CD4-positive, CD25-positive, alpha-beta regulatory T cell (primary cell): Measurements from ENCODE around the gene ANKLE1. TPM values are rescaled to one million over a fixed set of nuclear protein-coding genes. Genes with fewer than 3 reads are reported as not detected.

ENCODE experiments used
- ATAC-seq, 2 donors: fragments of 150-1000 bp; cut with Tn5 transposase; one replicate each; pipeline ENCODE4 v1.10.0; 2021; ENCODE audit warnings: low read depth in 2 of 2, moderate number of reproducible peaks in 2 of 2, moderate library complexity in 1 of 2
- DNase-seq, 3 donors: peaks; one replicate each; pipeline versions ENCODE4 v3.0.0 to v3.0.0-alpha.2; 2012 to 2022; ENCODE audit warnings: mixed read lengths in 1 of 3
- H3K27ac ChIP-seq: one replicate; pipeline ENCODE4 v1.7.0; 2013; ENCODE audit warnings: mild to moderate bottlenecking, low read length; ENCODE audit not compliant: insufficient read depth, poor library complexity, severe bottlenecking
- H3K27me3 ChIP-seq: one replicate; pipeline ENCODE4 v1.7.0; 2013; ENCODE audit warnings: low read length; ENCODE audit not compliant: control insufficient read depth, insufficient read depth
- H3K36me3 ChIP-seq: one replicate; pipeline ENCODE4 v1.7.0; 2013; ENCODE audit warnings: mild to moderate bottlenecking, low read length, moderate library complexity; ENCODE audit not compliant: control insufficient read depth, insufficient read depth
- H3K4me1 ChIP-seq: 2 replicates; pipeline ENCODE4 v1.7.0; 2013; ENCODE audit warnings: mild to moderate bottlenecking, low read length; ENCODE audit not compliant: insufficient read depth, control insufficient read depth, poor library complexity, severe bottlenecking
- H3K4me3 ChIP-seq: one replicate; pipeline ENCODE4 v1.7.0; 2013; ENCODE audit warnings: low read depth, mild to moderate bottlenecking, low read length, moderate library complexity
- H3K9me3 ChIP-seq, 2 experiments: 1 replicate in 1 of 2; 2 replicates in 1 of 2; pipeline ENCODE4 v1.7.0; 2013; ENCODE audit warnings: low read length in 2 of 2, mild to moderate bottlenecking in 1 of 2, moderate library complexity in 1 of 2; ENCODE audit not compliant: control insufficient read depth in 2 of 2
- H3K27ac Mint-ChIP-seq, 3 donors: one replicate each; pipeline ENCODE4 v1.8.0; 2020 to 2022; ENCODE audit warnings: mild to moderate bottlenecking in 3 of 3, mixed read lengths in 3 of 3, moderate library complexity in 2 of 3
- H3K27me3 Mint-ChIP-seq: one replicate; pipeline ENCODE4 v1.8.0; 2022; ENCODE audit warnings: mild to moderate bottlenecking, mixed read lengths
- H3K36me3 Mint-ChIP-seq: one replicate; pipeline ENCODE4 v1.8.0; 2020; ENCODE audit warnings: mixed read lengths
- H3K4me1 Mint-ChIP-seq, 4 donors: one replicate each; pipeline ENCODE4 v1.8.0; 2020 to 2022; ENCODE audit warnings: mixed read lengths in 4 of 4, mild to moderate bottlenecking in 1 of 4
- H3K4me3 Mint-ChIP-seq, 4 donors: one replicate each; pipeline ENCODE4 v1.8.0; 2020 to 2022; ENCODE audit warnings: mild to moderate bottlenecking in 4 of 4, mixed read lengths in 4 of 4, moderate library complexity in 3 of 4
- H3K9me3 Mint-ChIP-seq, 7 donors: one replicate each; pipeline ENCODE4 v1.8.0; 2020 to 2022; ENCODE audit warnings: mixed read lengths in 7 of 7, mild to moderate bottlenecking in 3 of 7, moderate library complexity in 2 of 7
- polyA plus RNA-seq, 4 donors: library from polyadenylated mRNA; unstranded; fragments of 300-500 nt; fragmentation: Illumina TruSeq; gene quantifications; one replicate each; pipeline ENCODE4 v1.2.3, GENCODE V29; 2021
- total RNA-seq: library from RNA; stranded (reverse); gene quantifications from one replicate; pipeline ENCODE4 v1.2.3, GENCODE V29; 2022

ANKLE1 gene
- total and polyA plus RNA-seq, 5 donors from 2014 or later: 0.15 to 1.8 (median 1.0) TPM

DNA sequence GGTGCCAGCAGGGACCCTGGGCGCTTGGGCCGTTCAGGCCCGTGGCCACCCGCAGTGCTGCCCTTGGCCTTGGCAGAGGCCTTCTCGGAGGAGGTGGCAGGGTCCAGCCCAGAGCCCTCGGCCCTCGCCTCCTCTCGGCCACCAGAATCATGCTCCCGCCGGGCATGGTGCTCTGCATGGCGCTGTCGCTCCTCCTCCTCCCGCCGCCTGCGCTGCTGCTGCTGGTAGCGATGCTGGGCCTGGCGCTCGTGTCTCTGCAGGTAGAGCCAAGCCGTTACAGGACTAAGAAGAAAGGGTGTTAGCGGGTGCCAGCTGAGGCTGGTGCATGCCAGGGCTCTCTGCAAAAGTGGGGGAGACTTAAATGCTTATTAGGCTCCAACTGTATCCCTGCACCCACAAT is 43.4 kb downstream of the ANKLE1 start:
- Mint-ChIP-seq H3K27me3 (no peaks in the 10 kb centered on the region), H3K9me3 (no peaks in the 10 kb centered on the region), H3K27ac (no peak overlapping the region), H3K4me1 (peaks cover 0 to 11% (median 5%) of the 10 kb centered on the region in 4 donors), H3K36me3 (peaks cover 5% of the 10 kb centered on the region), H3K4me3 (peak overlapping the region in 2 of 4 donors; percentile 32 to 58)
- no peak overlapping the region for H3K27ac ChIP-seq
- no peaks in the 10 kb centered on the region for H3K9me3 ChIP-seq
- no peak for DNase-seq
- no peak for ATAC-seq
- H3K27me3 ChIP-seq: no peaks in the 10 kb centered on the region
- H3K4me3 ChIP-seq: no peak overlapping the region
- peaks cover 26% of the 10 kb centered on the region for H3K4me1 ChIP-seq
- peaks cover 8% of the 10 kb centered on the region for H3K36me3 ChIP-seq

DNA sequence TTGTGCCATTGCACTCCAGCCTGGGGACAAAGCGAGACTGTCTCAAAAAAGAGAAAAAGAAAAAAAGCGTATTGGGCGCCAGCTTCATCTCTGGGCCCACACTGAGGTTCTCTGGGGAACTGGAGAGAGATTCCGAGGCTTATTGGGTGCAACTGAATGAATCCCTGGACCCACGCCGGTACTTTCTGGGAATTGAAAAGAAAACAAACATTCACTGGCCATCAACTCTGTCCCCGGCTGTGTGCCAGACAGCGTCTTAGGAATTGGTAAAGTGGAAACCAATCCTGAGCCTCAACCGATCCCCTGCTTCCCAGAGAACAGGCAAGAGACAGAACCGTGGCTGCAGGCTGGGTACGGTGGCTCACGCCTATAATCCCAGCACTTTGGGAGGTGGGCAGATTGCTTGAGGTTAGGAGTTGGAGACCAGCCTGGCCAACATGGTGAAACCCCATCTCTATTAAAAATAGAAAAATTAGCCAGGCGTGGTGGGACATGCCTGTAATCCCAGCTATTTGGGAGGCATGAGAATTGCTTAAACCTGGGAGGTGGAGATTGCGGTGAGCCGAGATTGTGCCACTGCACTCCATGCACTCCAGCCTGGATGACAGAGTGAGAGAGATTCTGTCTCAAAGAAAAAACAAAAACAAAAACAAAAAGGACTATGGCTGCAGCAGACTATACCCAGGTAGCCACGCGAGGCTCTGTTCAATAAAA is 44.3 kb downstream of the ANKLE1 start:
- Mint-ChIP-seq H3K4me1 (peaks cover 0 to 18% (median 5%) of the 10 kb centered on the region in 4 donors), H3K27me3 (peaks cover 6% of the 10 kb centered on the region), H3K27ac (no peak overlapping the region), H3K4me3 (peak overlapping the region in 3 of 4 donors; percentile 9 to 73 (median 68)), H3K36me3 (peaks cover 5% of the 10 kb centered on the region), H3K9me3 (no peaks in the 10 kb centered on the region)
- DNase-seq (no peak), ATAC-seq (no peak)
- Histone ChIP-seq H3K36me3 (no peaks in the 10 kb centered on the region), H3K27me3 (no peaks in the 10 kb centered on the region), H3K27ac (no peak overlapping the region), H3K4me3 (no peak overlapping the region), H3K9me3 (no peaks in the 10 kb centered on the region), H3K4me1 (peaks cover 26% of the 10 kb centered on the region)

DNA sequence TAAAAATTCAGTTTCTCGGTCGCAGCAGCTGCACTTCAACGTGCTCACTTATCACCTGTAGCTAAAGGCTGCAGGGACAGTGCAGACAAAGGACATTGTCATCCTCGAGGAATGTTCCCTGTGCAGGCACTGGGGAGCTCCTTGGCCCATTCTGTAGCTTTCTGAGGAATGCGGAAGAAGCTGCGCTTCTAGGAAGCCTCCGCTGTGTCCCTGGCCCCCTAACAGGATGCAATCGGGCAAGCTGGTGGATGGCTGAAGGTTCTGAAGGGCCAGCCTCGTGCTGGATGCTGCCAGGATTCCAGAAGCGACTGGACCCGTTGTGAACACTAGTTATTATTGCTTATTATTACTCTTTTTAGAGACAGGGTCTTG is 44.9 kb downstream of the ANKLE1 start:
- Mint-ChIP-seq H3K9me3 (no peaks in the 10 kb centered on the region), H3K27me3 (peaks cover 6% of the 10 kb centered on the region), H3K27ac (no peak overlapping the region), H3K4me1 (peaks cover 0 to 18% (median 5%) of the 10 kb centered on the region in 4 donors), H3K4me3 (peak overlapping the region; percentile 44 to 75 (median 70)), H3K36me3 (peaks cover 5% of the 10 kb centered on the region)
- H3K27me3 ChIP-seq: no peaks in the 10 kb centered on the region
- no peak for ATAC-seq
- no peak for DNase-seq
- H3K4me3 ChIP-seq: no peak overlapping the region
- H3K9me3 ChIP-seq: no peaks in the 10 kb centered on the region
- no peak overlapping the region for H3K27ac ChIP-seq
- no peaks in the 10 kb centered on the region for H3K36me3 ChIP-seq
- peaks cover 26% of the 10 kb centered on the region for H3K4me1 ChIP-seq

DNA sequence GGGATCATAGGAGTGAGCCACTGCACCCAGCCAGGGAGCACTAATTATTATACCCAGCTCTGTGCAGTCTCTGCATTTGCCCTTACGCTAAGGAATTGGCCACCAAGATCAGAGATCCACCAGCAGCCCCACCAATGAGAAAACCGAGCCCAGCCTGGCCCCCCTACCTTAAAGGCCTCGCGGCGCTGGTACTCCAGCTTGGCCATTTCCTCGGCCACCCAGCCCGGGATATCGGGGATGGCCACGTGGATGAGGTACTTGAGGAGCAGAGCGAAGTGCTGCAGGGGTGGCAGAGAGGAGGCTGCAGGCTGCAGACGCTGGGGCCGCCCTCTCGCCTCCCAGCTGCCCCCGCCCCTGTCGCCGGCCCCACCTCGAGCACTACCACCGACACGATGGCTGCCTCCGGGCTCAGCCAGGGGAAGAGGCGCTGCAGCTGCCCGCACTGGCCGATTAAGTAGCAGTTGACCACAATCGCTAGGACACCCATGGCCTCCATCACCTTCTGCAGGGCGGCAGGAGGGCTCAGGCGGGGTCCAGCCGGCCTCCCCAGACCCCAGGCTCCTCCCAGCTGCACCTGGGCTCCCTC is 45.5 kb downstream of the ANKLE1 start:
- Histone ChIP-seq H3K4me1 (peaks cover 26% of the 10 kb centered on the region), H3K27ac (no peak overlapping the region), H3K36me3 (no peaks in the 10 kb centered on the region), H3K4me3 (no peak overlapping the region), H3K27me3 (no peaks in the 10 kb centered on the region), H3K9me3 (no peaks in the 10 kb centered on the region)
- H3K27ac Mint-ChIP-seq: no peak overlapping the region
- peak overlapping the region; percentile 44 to 75 (median 70) for H3K4me3 Mint-ChIP-seq
- H3K36me3 Mint-ChIP-seq: peaks cover 5% of the 10 kb centered on the region
- H3K9me3 Mint-ChIP-seq: no peaks in the 10 kb centered on the region
- H3K4me1 Mint-ChIP-seq: peaks cover 0 to 18% (median 5%) of the 10 kb centered on the region in 4 donors
- peaks cover 6% of the 10 kb centered on the region for H3K27me3 Mint-ChIP-seq
- no peak for ATAC-seq
- no peak for DNase-seq

DNA sequence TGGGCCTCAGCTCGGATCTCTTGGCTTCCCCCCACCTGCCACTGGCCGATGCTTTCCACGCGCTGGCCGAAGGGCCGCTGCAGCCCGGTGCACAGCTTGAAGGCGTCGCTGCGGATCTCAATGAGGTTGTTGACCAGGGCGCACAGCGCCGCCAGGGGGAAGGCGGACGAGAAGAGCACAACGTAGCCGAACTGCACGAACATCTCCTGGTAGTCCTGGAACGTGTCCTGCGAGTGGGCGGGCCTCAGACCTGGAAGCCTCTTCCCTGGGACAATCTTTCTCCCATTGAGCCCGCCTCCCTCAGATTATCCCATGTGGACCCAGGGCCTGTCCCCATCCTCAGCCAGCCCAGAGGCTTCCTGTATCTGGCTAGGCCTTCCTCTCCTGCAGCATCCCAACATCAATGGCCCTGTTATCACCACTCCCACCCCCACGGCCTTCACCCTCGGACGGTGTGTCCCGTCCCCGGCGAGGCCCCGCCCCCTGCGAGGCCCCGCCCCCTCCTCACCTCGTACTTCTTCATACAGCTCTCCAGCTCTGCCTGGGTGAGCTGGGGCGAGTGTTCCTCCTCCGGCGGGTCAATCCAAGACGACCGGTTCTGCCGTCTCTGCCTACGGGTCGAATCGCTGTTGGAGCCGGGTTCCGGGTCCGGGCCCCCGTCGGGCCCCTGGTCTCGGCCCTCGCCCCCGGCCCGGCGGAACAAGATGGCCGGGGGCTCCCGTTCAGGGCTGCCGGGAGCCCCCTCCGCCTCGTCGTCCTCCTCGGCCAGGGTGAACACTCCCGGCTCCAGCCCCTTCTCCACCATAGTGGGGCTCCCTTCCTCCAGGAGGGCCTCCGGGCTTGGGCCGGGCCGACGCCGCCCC is 46.2 kb downstream of the ANKLE1 start:
- no peaks in the 10 kb centered on the region for H3K9me3 Mint-ChIP-seq
- peak overlapping the region; percentile 35 to 88 (median 81) for H3K4me3 Mint-ChIP-seq
- no peak overlapping the region for H3K4me3 ChIP-seq
- peaks cover 26% of the 10 kb centered on the region for H3K4me1 ChIP-seq
- H3K27me3 Mint-ChIP-seq: peaks cover 6% of the 10 kb centered on the region
- peak overlapping the region in 2 of 3 donors; percentile 38 to 65 for H3K27ac Mint-ChIP-seq
- peak; percentile 65 to 71 for ATAC-seq
- no peaks in the 10 kb centered on the region for H3K27me3 ChIP-seq
- H3K9me3 ChIP-seq: no peaks in the 10 kb centered on the region
- DNase-seq: peak; percentile 46 to 59 (median 55)
- H3K27ac ChIP-seq: peak overlapping the region; percentile 63
- H3K36me3 ChIP-seq: no peaks in the 10 kb centered on the region
- no peaks in the 10 kb centered on the region for H3K36me3 Mint-ChIP-seq
- H3K4me1 Mint-ChIP-seq: peaks cover 0 to 19% (median 5%) of the 10 kb centered on the region in 4 donors

DNA sequence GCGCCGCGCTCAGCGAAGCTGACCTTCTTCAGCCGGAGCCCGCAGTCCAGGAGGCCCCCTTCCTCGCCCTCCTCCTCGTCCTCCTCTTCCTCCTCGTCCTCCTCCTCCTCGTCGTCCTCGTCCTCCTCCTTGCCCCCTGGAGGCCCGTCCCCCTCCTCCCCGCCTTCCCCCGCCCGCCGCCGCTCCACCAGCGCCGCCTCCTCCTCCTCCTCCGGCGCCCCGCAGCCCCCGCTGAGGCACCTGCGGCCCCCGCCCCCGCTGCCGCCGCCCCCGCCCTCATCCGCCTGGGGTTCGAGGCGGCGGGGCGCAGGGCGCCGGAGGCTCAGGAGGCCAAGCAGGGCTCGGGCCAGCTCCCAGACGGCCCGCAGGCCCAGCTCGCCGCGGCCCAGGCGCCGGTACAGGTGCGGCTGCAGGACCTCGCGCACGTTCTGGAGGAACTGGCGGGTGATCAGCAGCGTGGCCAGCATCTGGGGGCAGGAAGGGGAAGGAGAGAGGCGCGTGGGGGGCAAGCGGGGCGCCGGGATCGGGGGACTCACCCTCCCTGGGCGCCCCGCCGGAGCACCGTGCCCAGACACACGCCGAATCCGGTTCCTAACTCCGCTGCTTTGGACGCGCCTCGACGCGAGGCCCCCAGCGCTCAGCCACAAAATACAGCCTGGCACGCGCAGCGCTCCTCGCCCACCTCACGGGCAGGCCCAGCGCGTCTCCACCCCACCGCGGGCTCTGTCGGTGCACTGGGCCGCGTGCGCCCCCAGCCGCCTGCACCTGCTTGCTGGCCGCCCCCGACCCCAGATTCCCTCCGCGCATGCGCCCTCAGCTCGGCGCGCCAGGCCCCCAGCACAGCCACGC is 47.0 kb downstream of the ANKLE1 start:
- no peak overlapping the region for H3K27ac Mint-ChIP-seq
- DNase-seq (peak in 2 of 3 donors; percentile 31 to 39), ATAC-seq (peak; percentile 25 to 26)
- peak overlapping the region; percentile 63 for H3K27ac ChIP-seq
- peaks cover 0 to 21% (median 7%) of the 10 kb centered on the region in 4 donors for H3K4me1 Mint-ChIP-seq
- H3K36me3 Mint-ChIP-seq: no peaks in the 10 kb centered on the region
- H3K27me3 Mint-ChIP-seq: peaks cover 6% of the 10 kb centered on the region
- H3K4me3 Mint-ChIP-seq: peak overlapping the region in 2 of 4 donors; percentile 85 to 88
- H3K9me3 ChIP-seq: no peaks in the 10 kb centered on the region
- H3K4me1 ChIP-seq: peaks cover 28% of the 10 kb centered on the region
- H3K27me3 ChIP-seq: no peaks in the 10 kb centered on the region
- H3K36me3 ChIP-seq: no peaks in the 10 kb centered on the region
- H3K4me3 ChIP-seq: no peak overlapping the region
- H3K9me3 Mint-ChIP-seq: no peaks in the 10 kb centered on the region
